Neural cell (in vitro differentiated cells): ENCODE data around the gene EVA1B. TPM values are rescaled to one million over a fixed set of nuclear protein-coding genes. Genes with fewer than 3 reads are reported as not detected.

ENCODE experiments used
- H2AFZ ChIP-seq: fragments of 200-600, 300-800 bp; sonication (generic), shearing (Covaris generic); 2 replicates; pipeline ENCODE4 v1.6.0; 2014; ENCODE audit warnings: low read depth, mild to moderate bottlenecking, antibody characterized with exemption, low read length, moderate library complexity
- H3F3A ChIP-seq: fragments of 200-600 bp; shearing (Covaris generic); 2 replicates; pipeline ENCODE4 v1.6.1; 2016; ENCODE audit warnings: mild to moderate bottlenecking, moderate library complexity, mixed read lengths, antibody characterized with exemption, low read length; ENCODE audit not compliant: insufficient read depth, poor library complexity, severe bottlenecking
- H3K27ac ChIP-seq: fragments of 200-600, 300-800 bp; sonication (generic), shearing (Covaris generic); 2 replicates; pipeline ENCODE4 v1.5.1; 2014; ENCODE audit warnings: mild to moderate bottlenecking, low read length, moderate library complexity
- H3K27me3 ChIP-seq: fragments of 300-800, 200-600 bp; sonication (generic), shearing (Covaris generic); 2 replicates; pipeline ENCODE4 v1.6.0; 2014; ENCODE audit warnings: mild to moderate bottlenecking, low read depth, low read length, moderate library complexity; ENCODE audit not compliant: insufficient read depth
- H3K36me3 ChIP-seq: fragments of 300-800, 200-600 bp; sonication (generic), shearing (Covaris generic); 2 replicates; pipeline ENCODE4 v1.5.1; 2014; ENCODE audit warnings: mild to moderate bottlenecking, antibody characterized with exemption, low read length, moderate library complexity; ENCODE audit not compliant: insufficient read depth
- H3K4me2 ChIP-seq: fragments of 300-800, 200-600 bp; sonication (generic), shearing (Covaris generic); 2 replicates; pipeline ENCODE4 v1.6.0; 2014; ENCODE audit warnings: mild to moderate bottlenecking, low read length
- H3K4me3 ChIP-seq: fragments of 300-800, 200-600 bp; sonication (generic), shearing (Covaris generic); 2 replicates; pipeline ENCODE4 v1.5.1; 2014; ENCODE audit warnings: mild to moderate bottlenecking, low read length, moderate library complexity
- H3K79me2 ChIP-seq: fragments of 200-600 bp; shearing (Covaris generic); replicated peaks from 2 replicates; pipeline ENCODE4 v1.6.0; 2014; ENCODE audit warnings: mild to moderate bottlenecking, low read length, moderate library complexity; ENCODE audit not compliant: insufficient read depth
- H3K9ac ChIP-seq: fragments of 300-800, 200-600 bp; sonication (generic), shearing (Covaris generic); 2 replicates; pipeline ENCODE4 v1.6.1; 2016; ENCODE audit warnings: mild to moderate bottlenecking, low read length, mixed read lengths
- H3K9me2 ChIP-seq: fragments of 200-600 bp; shearing (Covaris generic); 2 replicates; pipeline ENCODE4 v1.6.1; 2016; ENCODE audit warnings: mild to moderate bottlenecking, low read length, mixed read lengths; ENCODE audit not compliant: insufficient read depth
- H3K9me3 ChIP-seq: fragments of 200-600, 300-800 bp; sonication (generic), shearing (Covaris generic); 2 replicates; pipeline ENCODE4 v1.6.1; 2016; ENCODE audit warnings: mild to moderate bottlenecking, mixed run types, low read length, moderate library complexity, mixed read lengths
- H4K20me1 ChIP-seq: fragments of 200-600 bp; shearing (Covaris generic); 2 replicates; pipeline ENCODE4 v1.6.1; 2016; ENCODE audit warnings: mild to moderate bottlenecking, mixed run types; ENCODE audit not compliant: insufficient read depth
- EP300 ChIP-seq: fragments of 450-650 bp; conservative IDR thresholded peaks from 2 replicates; pipeline ENCODE4 v1.6.1; 2014; ENCODE audit warnings: antibody characterized with exemption, mild to moderate bottlenecking, moderate library complexity; ENCODE audit not compliant: poor library complexity, severe bottlenecking
- EZH2 ChIP-seq: fragments of 200-600, 300-800 bp; shearing (Covaris generic), sonication (generic); IDR thresholded peaks from 2 replicates; pipeline ENCODE4 v1.6.1; 2014; ENCODE audit warnings: antibody characterized with exemption, low read length, borderline replicate concordance, mild to moderate bottlenecking; ENCODE audit not compliant: insufficient read depth, poor library complexity, severe bottlenecking
- MXI1 ChIP-seq: fragments of 450-650 bp; conservative IDR thresholded peaks from 2 replicates; pipeline ENCODE4 v1.6.1; 2014; ENCODE audit warnings: antibody characterized with exemption, mild to moderate bottlenecking; ENCODE audit not compliant: poor library complexity, severe bottlenecking
- POLR2AphosphoS5 ChIP-seq: IDR thresholded peaks from 2 replicates; pipeline ENCODE4 v1.6.1; 2012
- RAD21 ChIP-seq: fragments of 450-650 bp; conservative IDR thresholded peaks from 2 replicates; pipeline ENCODE4 v1.6.1; 2014; ENCODE audit warnings: antibody characterized with exemption, mild to moderate bottlenecking, moderate library complexity
- SMC3 ChIP-seq: fragments of 450-650 bp; conservative IDR thresholded peaks from 2 replicates; pipeline ENCODE4 v1.6.1; 2014; ENCODE audit warnings: antibody characterized with exemption, mild to moderate bottlenecking, moderate library complexity; ENCODE audit not compliant: poor library complexity
- TAF1 ChIP-seq: IDR thresholded peaks from 2 replicates; pipeline ENCODE4 v1.6.1; 2012; ENCODE audit warnings: low read depth
- polyA plus RNA-seq: library from polyadenylated mRNA; depleted of rRNA; stranded (reverse); fragments of >200 nt; gene quantifications from 2 replicates; pipeline ENCODE4 v1.2.3, GENCODE V29; 2014
- TF ChIP-seq, protein P1 (sequence below): IDR thresholded peaks from 2 replicates; pipeline ENCODE4 v1.6.1; 2012; ENCODE audit warnings: borderline replicate concordance
- TF ChIP-seq, protein P2 (sequence below): fragments of 450-650 bp; IDR thresholded peaks from 2 replicates; pipeline ENCODE4 v1.5.1; 2014; ENCODE audit warnings: antibody characterized with exemption, mild to moderate bottlenecking, moderate library complexity; ENCODE audit not compliant: poor library complexity, severe bottlenecking

EVA1B gene
- polyA plus RNA-seq, 1 donor from 2014 or later, result 0.25 TPM

DNA sequence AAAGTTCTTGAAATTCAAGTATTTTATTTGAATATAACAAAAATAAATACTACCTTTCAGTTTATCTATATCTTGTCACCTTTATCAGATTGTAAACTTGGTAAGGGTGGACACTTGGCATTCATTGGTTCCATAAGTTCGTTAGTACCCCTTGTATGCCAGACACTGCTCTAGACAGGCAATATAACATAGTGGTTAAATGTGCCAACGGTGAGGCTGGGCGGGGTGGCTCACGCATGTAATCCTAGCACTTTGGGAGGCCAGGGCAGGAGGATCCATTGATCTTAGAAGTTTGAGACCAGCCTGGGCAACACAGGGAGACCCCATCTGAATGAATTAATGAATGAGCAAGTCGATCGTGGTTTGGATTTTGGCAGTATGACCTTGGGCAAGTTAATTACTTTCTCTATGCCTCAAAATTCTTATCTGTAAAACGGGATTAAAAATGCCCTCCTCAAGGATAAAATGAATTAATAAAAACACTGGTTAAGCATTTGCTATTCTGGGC is 43.6 kb downstream of the EVA1B start:
- no peaks in the 10 kb centered on the region for H3K27me3 ChIP-seq
- H3K4me3 ChIP-seq, result no peak overlapping the region
- H3K27ac ChIP-seq, result no peak overlapping the region
- no peaks in the 10 kb centered on the region for H3K9me2 ChIP-seq
- no peak overlapping the region for H3K4me2 ChIP-seq
- TF ChIP-seq, protein P1, sequence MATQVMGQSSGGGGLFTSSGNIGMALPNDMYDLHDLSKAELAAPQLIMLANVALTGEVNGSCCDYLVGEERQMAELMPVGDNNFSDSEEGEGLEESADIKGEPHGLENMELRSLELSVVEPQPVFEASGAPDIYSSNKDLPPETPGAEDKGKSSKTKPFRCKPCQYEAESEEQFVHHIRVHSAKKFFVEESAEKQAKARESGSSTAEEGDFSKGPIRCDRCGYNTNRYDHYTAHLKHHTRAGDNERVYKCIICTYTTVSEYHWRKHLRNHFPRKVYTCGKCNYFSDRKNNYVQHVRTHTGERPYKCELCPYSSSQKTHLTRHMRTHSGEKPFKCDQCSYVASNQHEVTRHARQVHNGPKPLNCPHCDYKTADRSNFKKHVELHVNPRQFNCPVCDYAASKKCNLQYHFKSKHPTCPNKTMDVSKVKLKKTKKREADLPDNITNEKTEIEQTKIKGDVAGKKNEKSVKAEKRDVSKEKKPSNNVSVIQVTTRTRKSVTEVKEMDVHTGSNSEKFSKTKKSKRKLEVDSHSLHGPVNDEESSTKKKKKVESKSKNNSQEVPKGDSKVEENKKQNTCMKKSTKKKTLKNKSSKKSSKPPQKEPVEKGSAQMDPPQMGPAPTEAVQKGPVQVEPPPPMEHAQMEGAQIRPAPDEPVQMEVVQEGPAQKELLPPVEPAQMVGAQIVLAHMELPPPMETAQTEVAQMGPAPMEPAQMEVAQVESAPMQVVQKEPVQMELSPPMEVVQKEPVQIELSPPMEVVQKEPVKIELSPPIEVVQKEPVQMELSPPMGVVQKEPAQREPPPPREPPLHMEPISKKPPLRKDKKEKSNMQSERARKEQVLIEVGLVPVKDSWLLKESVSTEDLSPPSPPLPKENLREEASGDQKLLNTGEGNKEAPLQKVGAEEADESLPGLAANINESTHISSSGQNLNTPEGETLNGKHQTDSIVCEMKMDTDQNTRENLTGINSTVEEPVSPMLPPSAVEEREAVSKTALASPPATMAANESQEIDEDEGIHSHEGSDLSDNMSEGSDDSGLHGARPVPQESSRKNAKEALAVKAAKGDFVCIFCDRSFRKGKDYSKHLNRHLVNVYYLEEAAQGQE, result no peak
- TF ChIP-seq SMC3, result no peak
- TF ChIP-seq MXI1, result no peak
- H3K9ac ChIP-seq, result no peak overlapping the region
- H3K79me2 ChIP-seq, result no peaks in the 10 kb centered on the region
- no peaks in the 10 kb centered on the region for H4K20me1 ChIP-seq
- no peak overlapping the region for H2AFZ ChIP-seq
- no peaks in the 10 kb centered on the region for H3F3A ChIP-seq
- no peaks in the 10 kb centered on the region for H3K36me3 ChIP-seq
- H3K9me3 ChIP-seq, result no peaks in the 10 kb centered on the region

DNA sequence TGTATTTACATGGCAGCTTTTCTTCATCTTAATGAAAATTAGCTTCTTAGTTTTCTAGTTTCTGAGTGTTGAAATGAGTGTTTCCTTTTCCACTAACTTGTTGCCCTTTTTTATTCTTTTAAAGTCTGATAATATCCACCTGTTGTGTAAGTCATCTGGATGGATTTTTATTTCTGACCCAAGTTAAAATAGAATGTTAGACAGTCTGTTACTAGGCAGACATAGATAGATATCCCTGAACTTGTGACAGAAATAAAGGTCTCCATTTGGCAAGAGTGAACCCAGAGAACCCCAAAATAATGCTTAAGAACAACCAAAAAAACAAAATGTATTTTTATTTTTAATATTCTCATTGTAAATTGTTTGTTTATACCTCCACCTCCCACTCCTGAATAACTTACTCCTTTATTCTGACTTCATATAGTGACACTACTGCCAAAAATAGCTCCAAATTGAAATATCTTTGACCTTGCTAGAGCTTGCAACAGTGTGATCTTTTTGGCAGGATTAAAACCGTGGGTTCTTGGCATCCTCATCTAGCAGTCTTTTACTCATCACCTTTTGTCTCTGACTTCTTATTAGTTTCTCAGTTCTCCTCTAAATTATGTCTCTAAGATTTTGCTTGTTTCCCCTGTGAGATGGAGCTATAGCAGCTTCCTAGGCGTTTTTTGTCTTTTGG is 44.2 kb downstream of the EVA1B start:
- Histone ChIP-seq H3K9me2 (no peaks in the 10 kb centered on the region), H3K9ac (no peak overlapping the region), H3K36me3 (no peaks in the 10 kb centered on the region), H3K27me3 (no peaks in the 10 kb centered on the region), H4K20me1 (no peaks in the 10 kb centered on the region), H3K27ac (no peak overlapping the region), H3F3A (no peaks in the 10 kb centered on the region), H2AFZ (no peak overlapping the region), H3K9me3 (no peaks in the 10 kb centered on the region), H3K4me2 (no peak overlapping the region), H3K4me3 (no peak overlapping the region), H3K79me2 (no peaks in the 10 kb centered on the region)
- TF ChIP-seq, protein P2, sequence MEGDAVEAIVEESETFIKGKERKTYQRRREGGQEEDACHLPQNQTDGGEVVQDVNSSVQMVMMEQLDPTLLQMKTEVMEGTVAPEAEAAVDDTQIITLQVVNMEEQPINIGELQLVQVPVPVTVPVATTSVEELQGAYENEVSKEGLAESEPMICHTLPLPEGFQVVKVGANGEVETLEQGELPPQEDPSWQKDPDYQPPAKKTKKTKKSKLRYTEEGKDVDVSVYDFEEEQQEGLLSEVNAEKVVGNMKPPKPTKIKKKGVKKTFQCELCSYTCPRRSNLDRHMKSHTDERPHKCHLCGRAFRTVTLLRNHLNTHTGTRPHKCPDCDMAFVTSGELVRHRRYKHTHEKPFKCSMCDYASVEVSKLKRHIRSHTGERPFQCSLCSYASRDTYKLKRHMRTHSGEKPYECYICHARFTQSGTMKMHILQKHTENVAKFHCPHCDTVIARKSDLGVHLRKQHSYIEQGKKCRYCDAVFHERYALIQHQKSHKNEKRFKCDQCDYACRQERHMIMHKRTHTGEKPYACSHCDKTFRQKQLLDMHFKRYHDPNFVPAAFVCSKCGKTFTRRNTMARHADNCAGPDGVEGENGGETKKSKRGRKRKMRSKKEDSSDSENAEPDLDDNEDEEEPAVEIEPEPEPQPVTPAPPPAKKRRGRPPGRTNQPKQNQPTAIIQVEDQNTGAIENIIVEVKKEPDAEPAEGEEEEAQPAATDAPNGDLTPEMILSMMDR, result no peak
- no peak for TF ChIP-seq EZH2
- TF ChIP-seq POLR2AphosphoS5, result no peak
- TF ChIP-seq TAF1, result no peak
- no peak for TF ChIP-seq MXI1
- TF ChIP-seq EP300, result no peak
- no peak for TF ChIP-seq SMC3
- no peak for TF ChIP-seq RAD21
- TF ChIP-seq, protein P1, result no peak
